ENCODE measurements around the gene CDKN2AIP. TPM values are rescaled to one million over a fixed set of nuclear protein-coding genes. Genes with fewer than 3 reads are reported as not detected.

CDKN2AIP gene
- total RNA-seq, 1 donor from 2014 or later = 15.9 TPM

- Mint-ChIP-seq H3K36me3 (ENCODE audit: unreplicated experiment) (no peaks in the 10 kb centered on the region), H3K9me3 (ENCODE audit: unreplicated experiment) (peaks cover 1% of the 10 kb centered on the region), H3K4me3 (ENCODE audit: unreplicated experiment) (no peak overlapping the region), H3K27me3 (ENCODE audit: unreplicated experiment) (no peaks in the 10 kb centered on the region), H3K4me1 (ENCODE audit: low read depth, unreplicated experiment) (peaks cover 1% of the 10 kb centered on the region), H3K27ac (ENCODE audit: unreplicated experiment) (no peak overlapping the region)
- DNase-seq = no peak
- TF ChIP-seq CTCF (IDR thresholded peaks at IDR 0.05; ENCODE audit: partially characterized antibody, unreplicated experiment) = no peak
Observed at GRCh38 chr4:183435803-183436202, 8.6 kb upstream of the CDKN2AIP start.

- peaks cover 1% of the 10 kb centered on the region for H3K4me1 Mint-ChIP-seq (ENCODE audit: low read depth, unreplicated experiment)
- H3K4me3 Mint-ChIP-seq (ENCODE audit: unreplicated experiment) = no peak overlapping the region
- no peaks in the 10 kb centered on the region for H3K36me3 Mint-ChIP-seq (ENCODE audit: unreplicated experiment)
- no peak overlapping the region for H3K27ac Mint-ChIP-seq (ENCODE audit: unreplicated experiment)
- no peak for TF ChIP-seq CTCF (IDR thresholded peaks at IDR 0.05; ENCODE audit: partially characterized antibody, unreplicated experiment)
- DNase-seq = no peak
- no peaks in the 10 kb centered on the region for H3K27me3 Mint-ChIP-seq (ENCODE audit: unreplicated experiment)
- peaks cover 1% of the 10 kb centered on the region for H3K9me3 Mint-ChIP-seq (ENCODE audit: unreplicated experiment)
Observed at GRCh38 chr4:183436417-183436816, 8.0 kb upstream of the CDKN2AIP start.

GRCh38 chr4:183437452-183437851, 7.0 kb upstream of the CDKN2AIP start:
- peaks cover 1% of the 10 kb centered on the region for H3K4me1 Mint-ChIP-seq (ENCODE audit: low read depth, unreplicated experiment)
- no peak for TF ChIP-seq CTCF (IDR thresholded peaks at IDR 0.05; ENCODE audit: partially characterized antibody, unreplicated experiment)
- H3K27ac Mint-ChIP-seq (ENCODE audit: unreplicated experiment) = no peak overlapping the region
- H3K27me3 Mint-ChIP-seq (ENCODE audit: unreplicated experiment) = no peaks in the 10 kb centered on the region
- H3K9me3 Mint-ChIP-seq (ENCODE audit: unreplicated experiment) = peaks cover 1% of the 10 kb centered on the region
- no peaks in the 10 kb centered on the region for H3K36me3 Mint-ChIP-seq (ENCODE audit: unreplicated experiment)
- no peak overlapping the region for H3K4me3 Mint-ChIP-seq (ENCODE audit: unreplicated experiment)
- DNase-seq = no peak

GRCh38 chr4:183438458-183439113, 5.8 kb upstream of the CDKN2AIP start:
- peaks cover 3% of the 10 kb centered on the region for H3K9me3 Mint-ChIP-seq (ENCODE audit: unreplicated experiment)
- no peak overlapping the region for H3K27ac Mint-ChIP-seq (ENCODE audit: unreplicated experiment)
- peaks cover 2% of the 10 kb centered on the region for H3K4me1 Mint-ChIP-seq (ENCODE audit: low read depth, unreplicated experiment)
- DNase-seq = no peak
- no peak overlapping the region for H3K4me3 Mint-ChIP-seq (ENCODE audit: unreplicated experiment)
- TF ChIP-seq CTCF (IDR thresholded peaks at IDR 0.05; ENCODE audit: partially characterized antibody, unreplicated experiment) = no peak
- peaks cover under 1% of the 10 kb centered on the region for H3K27me3 Mint-ChIP-seq (ENCODE audit: unreplicated experiment)
- no peaks in the 10 kb centered on the region for H3K36me3 Mint-ChIP-seq (ENCODE audit: unreplicated experiment)

- Mint-ChIP-seq H3K9me3 (ENCODE audit: unreplicated experiment) (peaks cover 9% of the 10 kb centered on the region), H3K27me3 (ENCODE audit: unreplicated experiment) (peaks cover 7% of the 10 kb centered on the region), H3K27ac (ENCODE audit: unreplicated experiment) (no peak overlapping the region), H3K4me3 (ENCODE audit: unreplicated experiment) (no peak overlapping the region), H3K36me3 (ENCODE audit: unreplicated experiment) (no peaks in the 10 kb centered on the region), H3K4me1 (ENCODE audit: low read depth, unreplicated experiment) (peaks cover 7% of the 10 kb centered on the region)
- TF ChIP-seq CTCF (IDR thresholded peaks at IDR 0.05; ENCODE audit: partially characterized antibody, unreplicated experiment) = no peak
- no peak for DNase-seq
Observed at GRCh38 chr4:183441276-183441675, 3.2 kb upstream of the CDKN2AIP start.
